ENCODE results near the gene ATAD3C.
"Not testable (repeated sequence)": the region's sequence is repeated elsewhere in the genome, so short reads cannot be mapped to it uniquely, and the experiment has no call there.

Gene ATAD3C

DNA sequence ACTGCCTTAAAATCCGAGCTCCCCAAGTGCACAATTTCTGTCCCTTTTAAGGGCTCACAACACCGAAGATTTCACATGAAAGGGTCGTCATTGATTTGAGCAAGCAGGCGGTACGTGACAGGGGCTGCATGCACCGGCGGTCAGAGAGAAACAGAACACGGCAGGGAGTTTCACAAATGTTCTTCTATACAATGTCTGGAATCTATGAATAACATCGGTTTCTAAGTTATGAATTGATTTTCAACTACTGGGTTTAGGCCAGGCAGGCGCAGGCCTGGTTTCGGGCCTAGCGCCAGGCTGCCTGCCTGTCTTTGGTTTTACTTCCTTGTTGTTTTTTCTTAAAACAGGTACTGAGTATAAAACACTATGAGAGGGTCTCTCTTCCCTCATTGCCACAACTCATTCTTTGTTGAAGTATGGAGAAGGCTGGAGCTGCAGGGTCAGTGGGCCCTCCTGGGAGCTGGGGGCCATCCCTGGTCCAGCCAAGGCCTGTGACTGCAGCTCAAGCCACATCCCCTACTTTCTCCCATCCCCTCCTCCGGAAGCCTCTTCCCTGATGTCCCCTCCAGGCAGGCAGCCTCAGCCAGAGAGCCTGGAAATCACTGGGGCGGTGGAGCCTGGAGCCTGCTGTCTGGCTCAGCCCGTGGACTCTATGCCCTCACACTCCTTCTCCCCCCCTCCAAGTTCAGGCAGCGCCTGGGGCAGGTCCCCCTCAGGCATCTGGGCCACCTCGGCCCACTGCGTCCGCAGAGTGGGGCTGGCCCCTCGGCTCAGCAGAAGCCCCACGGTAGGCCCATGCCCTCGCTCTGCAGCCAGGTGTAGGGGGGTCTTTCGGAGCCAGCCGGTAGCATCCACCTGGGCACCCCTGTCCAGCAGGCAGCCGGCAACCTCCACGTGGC lies 30.8 kb upstream of the ATAD3C start:
- DNase-seq (ENCODE audit: low read depth): no peak

DNA sequence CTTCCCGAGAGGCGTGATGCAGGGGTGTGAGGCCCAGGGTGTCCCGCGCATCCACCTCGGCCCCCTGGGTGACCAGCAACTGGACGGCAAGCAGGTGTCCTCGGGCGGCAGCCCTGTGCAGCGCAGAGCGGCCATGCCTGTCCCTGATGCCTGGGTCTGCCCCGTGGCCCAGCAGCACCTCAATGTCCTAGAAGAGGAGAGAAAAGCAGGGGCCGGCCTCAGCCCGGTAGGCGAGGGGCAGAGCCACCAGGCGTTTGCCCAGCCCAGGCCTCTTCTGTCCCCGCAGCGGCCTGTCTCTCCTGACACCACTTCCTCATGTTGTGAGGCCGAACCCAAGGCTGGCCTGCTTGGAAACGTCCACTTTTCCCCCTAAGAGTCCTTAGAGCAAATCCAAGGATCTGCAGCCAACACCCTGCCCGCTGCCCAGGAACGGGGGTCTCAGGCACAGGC lies 30.1 kb upstream of the ATAD3C start:
- no peak for DNase-seq (ENCODE audit: low read depth)

DNA sequence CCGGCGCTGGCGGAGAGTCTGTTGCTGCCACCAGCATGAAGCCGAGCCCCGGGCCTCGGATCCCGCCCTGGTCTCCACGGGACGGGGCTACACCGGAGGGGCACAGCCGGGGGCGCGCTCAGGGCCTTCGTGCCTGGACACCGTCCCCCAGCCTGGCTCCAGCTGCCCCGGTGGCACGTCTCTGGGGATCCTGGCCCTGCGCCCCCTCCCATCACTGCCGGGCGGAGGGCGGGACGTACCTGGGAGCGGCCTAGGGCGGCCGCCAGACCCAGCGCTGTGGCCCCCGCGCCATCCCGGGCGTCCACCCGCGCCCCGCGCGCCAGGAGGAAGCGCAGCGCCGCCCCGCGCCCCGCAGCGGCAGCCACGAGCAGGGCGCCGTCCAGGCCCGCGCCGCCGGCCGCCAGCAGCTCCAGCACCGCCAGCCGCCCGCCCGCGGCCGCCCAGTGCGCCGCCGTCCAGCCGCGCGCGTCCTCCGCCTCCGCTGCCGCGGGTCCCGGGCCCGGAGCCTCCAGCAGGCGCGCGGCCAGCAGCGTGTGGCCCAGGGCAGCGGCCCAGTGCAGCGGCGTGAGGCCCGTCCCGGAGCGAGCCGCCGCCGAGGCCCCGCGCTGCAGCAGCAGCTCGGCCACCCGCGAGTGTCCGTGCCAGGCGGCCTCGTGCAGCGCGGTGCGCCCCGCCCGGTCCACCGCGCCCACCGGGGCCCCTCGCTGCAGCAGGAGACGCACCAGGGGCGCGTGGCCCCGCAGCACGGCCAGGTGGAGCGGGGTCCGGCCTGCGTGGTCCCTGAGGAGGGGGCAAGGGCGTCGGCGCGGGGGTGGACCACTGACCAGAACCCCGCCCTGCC lies 29.5 kb upstream of the ATAD3C start:
- no peak for DNase-seq (ENCODE audit: low read depth)

DNA sequence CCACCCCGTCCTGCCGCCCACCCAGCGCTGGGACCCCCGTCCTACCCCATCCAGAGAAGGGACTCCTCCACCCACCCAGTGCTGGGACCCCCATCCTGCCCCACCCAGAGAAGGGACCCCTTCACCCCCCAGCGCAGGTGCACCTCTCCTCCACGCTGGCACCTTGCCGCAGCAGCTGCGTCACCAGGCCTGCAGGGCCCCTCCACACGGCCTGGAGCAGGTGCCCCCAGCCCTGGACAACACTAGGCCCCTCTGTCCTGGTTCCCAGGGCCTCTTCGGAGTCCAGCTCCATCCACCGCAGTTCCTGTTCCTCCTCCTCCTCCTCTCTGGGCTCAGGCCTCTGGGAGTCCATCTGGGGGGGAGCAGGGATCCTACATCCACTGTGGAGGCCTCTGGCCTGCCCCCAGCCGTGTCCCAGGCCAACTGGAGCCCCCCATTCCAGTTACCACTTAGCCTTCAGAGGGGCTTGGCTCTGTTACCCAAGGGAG lies 28.8 kb upstream of the ATAD3C start:
- DNase-seq (ENCODE audit: low read depth): no peak

DNA sequence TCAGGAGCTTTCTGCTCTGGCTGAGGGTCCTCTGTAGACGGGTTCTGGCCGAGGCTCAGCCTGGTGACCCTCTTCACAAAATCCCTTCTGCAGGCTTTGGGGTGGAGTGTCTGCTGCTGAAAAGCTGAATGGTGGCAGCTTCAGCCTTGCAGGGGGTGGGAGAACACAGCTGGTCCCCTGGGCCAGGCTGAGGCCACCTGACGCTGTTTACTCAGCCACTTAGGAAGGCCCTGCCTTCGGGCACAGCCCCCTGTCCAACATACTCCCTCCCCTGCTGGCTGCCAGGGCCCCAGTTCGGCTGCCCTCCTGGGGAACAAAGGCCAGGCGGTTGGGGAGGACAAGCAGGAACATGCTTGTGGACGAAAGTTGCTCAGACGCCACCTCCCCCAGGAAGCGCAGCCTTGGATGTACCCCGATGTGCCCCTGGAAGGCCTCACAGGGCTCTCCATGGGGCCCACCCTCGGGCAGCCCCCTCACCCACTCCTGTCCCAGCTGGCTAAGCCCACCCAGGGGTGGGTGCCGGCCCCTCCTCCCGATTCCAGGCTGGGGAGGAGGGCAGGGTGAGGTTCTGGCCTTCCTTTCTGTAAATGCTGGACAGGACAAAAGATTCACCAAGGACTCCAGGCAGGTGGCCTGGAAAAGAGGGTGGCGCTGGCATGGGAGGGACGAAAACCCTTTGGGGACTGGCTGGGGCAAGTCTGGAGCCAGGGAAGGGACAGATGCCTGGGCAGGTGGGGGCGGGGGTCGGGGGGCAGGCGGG lies 28.2 kb upstream of the ATAD3C start, which contains the start of gene ANKRD65:
Gene ANKRD65 (minus strand): TSS at position 130 of the 760 bp plus-strand sequence. CDS start 271 bp downstream, outside the sequence.
- DNase-seq (ENCODE audit: low read depth): no peak

DNA sequence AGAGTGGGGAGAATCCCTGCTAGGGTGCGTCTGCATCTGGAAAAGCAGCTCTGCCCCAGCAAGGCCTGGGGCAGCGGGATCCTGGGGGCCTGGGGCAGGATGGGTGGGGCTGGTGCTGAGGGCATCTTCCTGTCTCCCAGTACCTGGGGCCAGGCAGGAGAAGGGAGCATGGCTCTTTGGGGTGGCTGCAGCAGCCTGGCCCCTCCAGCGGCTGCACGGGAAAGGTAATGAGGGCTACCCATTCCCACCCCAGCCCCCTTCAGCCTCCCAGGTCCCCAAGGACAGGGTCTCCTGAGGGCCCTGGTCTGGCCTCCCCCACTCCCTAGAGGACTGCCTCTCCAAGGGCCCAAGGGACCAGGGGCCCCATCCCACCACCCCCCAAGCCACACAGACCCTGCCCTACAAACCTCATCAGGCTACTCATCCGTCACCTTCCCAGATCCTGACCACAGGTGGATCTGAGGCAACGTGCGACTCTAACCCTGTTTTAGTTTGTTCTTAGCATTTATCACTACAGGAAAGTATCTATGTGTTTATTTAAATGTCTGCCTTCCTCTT lies 27.5 kb upstream of the ATAD3C start:
- no peak for DNase-seq (ENCODE audit: low read depth)

DNA sequence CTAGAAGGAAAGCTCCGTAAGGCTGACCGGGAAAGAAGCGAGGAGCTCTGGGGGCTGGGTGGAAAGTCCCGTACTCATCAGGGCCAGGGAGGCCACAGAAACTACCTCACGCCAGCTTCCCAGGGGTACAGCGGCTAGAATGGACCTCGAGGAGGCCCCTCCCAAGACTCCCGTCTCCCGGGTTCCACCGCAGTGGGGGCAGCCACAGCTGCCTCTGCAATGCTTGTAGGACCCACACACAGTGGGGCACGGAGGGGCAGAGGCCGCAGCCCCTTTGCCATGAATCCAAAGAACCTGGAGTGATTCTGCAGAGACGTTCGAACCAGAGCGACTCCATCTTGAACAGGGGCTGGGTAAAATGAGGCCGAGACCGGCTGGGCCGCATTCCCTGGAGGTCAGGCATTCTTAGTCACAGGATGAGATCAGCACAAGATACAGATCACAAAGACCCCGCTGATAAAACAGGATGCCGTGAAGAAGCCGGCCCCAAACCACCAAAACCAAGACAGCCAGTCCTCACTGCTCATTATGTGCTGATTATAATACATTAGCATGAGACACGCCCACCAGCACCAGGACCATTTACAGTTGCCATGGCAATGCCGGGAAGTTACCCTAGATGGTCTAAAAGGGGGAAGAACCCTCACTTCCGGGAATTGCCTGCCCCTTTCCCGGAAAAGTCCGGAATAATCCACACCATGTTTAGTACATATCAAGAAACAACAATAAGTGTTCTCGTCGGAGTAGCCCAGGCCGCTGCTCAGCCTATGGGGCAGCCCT lies 26.8 kb upstream of the ATAD3C start:
- no peak for DNase-seq (ENCODE audit: low read depth)

DNA sequence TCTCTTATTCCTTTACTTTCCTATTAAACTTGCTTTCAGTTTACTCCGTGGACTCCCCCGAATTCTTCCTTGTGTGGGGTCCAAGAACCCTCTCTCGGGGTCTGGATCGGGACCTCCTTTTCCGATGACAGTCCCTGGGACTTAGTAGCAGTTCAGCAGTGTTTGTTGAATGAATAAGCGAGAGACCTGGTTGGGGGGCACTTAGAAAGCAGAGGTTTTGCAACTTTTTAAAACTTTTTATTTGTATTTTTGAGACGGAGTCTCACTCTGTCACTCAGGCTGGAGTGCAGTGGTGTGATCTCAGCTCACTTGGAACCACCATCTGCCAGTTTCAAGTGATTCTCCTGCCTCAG lies 26.3 kb upstream of the ATAD3C start:
- no peak for DNase-seq (ENCODE audit: low read depth)

DNA sequence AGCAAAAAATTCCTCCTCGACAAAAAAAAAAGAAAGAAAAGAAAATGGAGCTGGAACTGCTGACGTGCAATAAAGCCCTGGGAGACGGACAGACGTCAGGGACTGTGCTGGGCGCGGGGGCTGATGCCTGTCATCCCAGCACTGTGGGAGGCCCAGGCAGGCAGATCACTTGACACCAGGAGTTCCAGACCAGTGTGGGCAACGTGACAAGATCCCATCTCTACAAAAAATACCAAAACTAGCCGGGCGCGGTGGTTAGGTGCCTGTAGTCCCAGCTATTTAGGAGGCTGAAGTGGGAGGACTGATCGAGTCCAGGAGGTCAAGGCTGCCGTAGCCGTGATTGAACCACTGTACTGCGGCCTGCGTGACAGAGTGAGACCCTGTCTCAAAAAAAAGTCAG lies 24.8 kb upstream of the ATAD3C start:
- no peak for DNase-seq (ENCODE audit: low read depth)

DNA sequence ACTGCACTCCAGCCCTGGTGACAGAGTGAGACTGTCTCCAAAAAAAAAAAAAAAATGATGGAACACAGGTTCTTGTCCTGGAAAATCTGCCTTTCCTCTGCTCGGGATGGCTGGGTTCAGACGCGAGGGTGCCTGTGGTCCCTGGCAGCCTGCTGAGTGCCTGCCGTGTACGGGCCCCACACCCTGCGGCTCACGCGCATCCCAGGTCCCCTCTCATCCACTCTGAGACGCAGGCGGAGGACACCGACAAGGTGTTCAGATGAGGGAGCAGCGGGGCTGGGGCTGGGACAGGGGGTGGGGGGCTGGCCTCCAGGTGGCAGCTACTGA lies 24.1 kb upstream of the ATAD3C start:
- no peak for DNase-seq (ENCODE audit: low read depth)

DNA sequence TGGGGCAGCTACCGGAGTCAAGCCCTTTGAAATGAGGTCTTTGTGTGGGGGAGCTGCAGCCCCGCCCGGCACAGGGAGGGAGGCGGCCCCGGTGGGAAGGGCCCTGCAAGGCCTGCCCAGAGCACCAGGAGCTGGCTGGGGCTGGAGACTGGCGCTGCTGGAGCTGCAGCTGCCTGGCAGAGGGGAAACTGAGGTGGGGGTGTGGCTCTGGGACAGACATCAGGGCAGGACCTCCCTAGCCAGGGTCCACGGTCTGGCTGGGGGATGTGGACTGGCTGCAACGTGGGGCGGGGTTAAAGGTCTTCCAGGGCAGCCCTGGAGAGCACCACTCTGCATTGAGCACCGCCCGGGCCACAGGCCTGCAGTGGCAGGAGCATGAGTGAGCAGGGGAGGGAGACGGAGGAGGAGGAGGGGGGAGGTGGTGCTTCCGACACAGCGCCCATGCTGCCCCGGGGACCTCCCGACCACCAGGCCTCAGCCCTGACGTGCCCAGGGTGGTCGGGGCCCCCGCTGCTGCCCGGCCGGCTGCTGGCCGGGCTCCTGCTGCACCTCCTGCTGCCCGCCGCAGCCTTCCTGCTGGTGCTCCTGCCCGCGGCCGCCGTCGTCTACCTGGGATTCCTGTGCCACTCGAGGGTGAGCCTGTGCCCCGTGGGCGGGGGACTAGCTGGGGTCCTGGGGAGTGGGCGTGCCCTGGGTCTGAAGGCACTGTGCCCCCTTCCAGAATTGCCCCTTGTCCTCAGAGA lies 23.6 kb upstream of the ATAD3C start:
- DNase-seq (ENCODE audit: low read depth): no peak

DNA sequence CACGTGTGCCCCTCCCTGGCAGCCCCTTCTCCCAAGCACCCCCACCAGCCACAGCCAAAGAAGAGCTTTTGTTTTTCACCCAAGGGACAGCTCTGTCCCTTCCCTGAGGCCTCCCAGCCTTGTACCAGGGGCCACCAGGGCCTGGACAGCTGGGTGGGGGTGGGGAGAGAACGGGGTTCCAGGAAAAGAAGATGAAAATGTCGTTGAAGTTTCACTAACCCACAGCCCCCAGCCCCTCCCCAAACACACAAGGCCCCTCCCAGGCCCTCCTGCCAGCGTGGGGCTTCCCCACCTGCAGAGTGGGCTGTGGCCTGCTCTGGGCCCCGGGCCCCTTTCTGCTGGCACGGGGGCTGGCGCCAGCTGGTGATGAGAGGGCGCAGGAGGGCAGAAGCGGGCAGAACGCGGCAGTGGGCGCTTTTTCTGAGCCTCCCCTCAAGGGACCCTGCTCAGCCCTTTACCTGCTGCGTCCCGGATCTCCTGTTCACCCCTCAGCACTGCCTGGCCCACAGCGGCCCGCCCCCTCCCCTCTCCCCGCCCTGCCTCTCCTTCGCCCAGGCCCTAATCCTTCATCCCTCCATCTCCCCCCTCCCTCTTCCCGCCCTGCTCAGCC lies 22.9 kb upstream of the ATAD3C start:
- DNase-seq (ENCODE audit: low read depth): no peak

DNA sequence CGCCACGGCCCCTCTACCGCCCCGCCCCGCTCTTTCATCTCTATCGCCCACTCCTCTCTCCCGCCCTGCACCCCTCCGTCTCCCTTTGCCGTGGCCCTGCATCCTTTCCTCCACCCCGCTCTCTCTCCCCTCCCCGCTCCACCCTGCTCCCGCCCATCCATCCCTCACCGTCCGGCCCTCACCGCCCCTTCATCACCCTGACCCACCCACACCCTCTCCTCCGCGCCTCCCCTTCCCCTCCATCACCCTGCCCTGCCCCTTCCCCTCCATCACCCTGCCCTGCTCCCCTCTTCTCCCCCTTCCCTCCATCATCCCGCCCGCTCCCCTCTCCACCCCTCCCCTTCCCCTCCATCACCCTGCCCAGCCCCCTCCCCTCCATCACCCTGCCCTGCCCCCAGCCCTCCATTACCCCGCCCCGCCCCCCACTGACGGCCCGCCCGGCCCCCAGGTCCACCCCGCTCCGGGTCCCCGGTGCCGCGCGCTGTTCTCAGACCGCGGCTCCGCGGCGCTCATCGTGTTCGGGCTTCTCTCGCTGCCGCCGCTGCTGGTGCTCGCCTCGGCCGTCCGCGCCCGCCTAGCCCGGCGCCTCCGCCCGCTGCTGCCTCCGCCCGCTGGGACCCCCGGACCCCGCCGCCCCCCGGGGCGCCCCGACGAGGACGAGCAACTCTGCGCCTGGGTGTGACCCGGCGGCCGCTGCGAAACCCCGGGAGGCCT lies 22.2 kb upstream of the ATAD3C start:
- DNase-seq (ENCODE audit: low read depth): no peak

DNA sequence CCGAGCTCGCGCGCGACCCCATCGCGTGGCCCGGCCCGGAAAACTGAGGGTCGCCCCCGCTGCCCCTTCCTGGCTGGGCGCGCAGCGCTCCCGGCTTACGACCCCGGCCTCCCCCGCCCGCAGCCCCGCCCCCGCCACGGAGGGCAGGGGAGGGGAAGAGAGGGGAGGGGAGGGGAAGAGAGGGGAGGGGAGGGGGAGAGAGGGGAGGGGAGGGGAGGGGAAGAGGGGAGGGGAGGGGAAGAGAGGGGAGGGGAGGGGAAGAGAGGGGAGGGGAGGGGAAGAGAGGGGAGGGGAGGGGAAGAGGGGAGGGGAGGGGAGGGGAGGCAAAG lies 21.7 kb upstream of the ATAD3C start:
- no peak for DNase-seq (ENCODE audit: low read depth)

DNA sequence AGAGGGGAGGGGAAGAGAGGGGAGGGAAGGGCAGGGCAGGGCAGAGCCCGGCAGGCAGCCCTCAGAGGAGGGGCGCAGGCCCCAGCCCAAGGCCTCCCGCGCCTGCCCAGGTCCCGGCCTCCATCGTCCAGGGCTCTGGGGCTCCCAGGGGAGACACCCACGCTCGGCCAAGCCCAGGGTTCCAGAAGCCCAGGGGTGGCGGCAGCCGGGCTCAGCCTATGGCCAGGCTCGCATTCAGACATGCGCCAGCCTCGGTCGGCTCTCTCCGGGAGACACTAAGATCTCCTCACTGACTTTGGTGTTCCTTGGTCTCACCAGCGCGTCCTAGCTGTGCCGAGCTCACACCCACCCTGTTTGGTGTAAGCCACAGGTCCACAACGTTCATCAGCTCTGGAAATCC lies 21.3 kb upstream of the ATAD3C start:
- no peak for DNase-seq (ENCODE audit: low read depth)

DNA sequence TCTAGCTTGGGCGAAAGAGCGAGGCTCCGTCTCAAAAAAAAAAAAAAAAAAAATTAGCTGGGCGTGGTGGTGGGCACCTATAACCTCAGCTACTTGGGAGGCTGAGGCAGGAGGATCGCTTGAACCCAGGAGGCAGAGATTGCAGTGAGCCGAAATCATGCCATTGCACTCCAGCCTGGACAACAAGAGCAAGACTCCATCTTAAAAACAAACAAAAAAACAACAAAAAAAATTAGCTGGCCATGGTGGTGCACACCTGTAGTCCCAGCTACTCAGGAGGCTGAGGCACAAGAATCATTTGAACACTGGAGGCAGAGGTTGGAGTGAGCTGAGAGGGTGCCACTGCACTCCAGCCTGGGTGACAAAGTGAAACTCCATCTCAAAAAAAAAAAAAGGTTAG lies 20.5 kb upstream of the ATAD3C start:
- DNase-seq (ENCODE audit: low read depth): not testable (repeated sequence)

DNA sequence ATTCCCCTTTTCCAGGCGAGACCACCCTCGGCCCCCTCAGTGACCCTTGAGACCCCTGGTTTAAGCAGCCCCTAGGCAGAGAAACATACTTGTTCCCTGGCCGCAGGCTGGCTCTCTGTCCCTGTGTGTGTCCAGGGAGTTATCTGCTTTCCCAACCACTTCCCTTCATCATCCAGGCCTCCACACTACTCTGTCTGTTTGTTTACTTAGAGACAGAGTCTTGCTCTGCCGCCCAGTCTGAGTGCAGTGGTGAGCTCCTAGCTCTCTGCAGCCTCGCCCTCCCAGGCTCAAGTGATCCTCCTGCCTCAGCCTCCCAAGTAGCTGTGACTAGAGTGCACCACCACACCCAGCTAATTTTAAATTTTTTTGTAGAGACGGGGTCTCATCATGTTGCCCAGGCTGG lies 19.8 kb upstream of the ATAD3C start:
- DNase-seq (ENCODE audit: low read depth): no peak

DNA sequence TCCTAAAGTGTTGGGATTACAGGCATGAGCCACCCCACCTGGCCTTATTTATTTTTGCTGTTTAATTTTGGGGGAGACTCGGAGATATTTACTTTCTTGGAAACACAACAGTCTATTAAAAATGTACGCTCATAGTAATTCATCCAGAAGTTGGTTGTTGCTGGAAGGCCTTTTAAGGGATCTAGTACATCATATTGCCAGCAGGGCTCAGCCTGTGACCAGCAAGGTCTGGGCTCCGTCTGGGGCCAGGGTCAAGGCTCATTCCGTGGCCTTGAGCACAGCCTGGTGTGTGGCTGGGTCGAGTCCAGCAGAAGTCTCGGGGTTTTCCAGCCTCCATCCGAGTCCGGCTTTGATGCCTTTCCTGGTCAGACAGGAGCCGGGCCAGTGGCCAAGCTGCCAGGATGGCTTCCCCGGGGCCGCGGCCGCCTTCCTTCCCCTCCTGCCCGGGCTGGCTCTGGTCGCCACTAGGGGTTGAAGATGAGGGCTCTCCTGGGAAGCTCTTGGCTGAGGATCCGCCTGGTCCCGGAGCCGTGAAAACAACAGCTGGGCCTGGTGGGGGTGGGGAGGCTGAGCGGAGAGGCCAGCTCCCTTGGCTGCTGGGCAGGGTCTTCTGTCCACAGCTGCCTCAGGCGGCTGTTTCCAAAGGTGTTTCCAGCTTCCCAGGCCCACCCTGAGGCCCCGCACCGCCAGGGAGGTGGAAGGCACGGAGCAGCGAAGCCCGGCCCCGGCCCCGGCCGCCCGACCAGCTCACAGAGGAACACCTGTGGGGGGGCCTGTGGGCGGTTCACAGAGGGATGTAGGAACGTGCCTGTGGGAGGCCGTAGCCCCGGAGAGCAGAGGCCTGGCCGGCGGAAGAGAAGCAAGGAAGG lies 19.1 kb upstream of the ATAD3C start:
- no peak for DNase-seq (ENCODE audit: low read depth)

All from stimulated activated CD8-positive, alpha-beta memory T cell treated with anti-CD3 and anti-CD28 coated beads, Interleukin-7, amount 100 ng/mL, for 24 hours (primary cell).